Measurements from ENCODE around the gene VPS35. TPM values are rescaled to one million over a fixed set of nuclear protein-coding genes. Genes with fewer than 3 reads are reported as not detected.

Gene VPS35
- total and polyA plus RNA-seq, 2 of the 13 experiments (the other 11 are each of a cell fraction or from before 2014, with no cell fraction given): 30.7 to 136 TPM

DNA sequence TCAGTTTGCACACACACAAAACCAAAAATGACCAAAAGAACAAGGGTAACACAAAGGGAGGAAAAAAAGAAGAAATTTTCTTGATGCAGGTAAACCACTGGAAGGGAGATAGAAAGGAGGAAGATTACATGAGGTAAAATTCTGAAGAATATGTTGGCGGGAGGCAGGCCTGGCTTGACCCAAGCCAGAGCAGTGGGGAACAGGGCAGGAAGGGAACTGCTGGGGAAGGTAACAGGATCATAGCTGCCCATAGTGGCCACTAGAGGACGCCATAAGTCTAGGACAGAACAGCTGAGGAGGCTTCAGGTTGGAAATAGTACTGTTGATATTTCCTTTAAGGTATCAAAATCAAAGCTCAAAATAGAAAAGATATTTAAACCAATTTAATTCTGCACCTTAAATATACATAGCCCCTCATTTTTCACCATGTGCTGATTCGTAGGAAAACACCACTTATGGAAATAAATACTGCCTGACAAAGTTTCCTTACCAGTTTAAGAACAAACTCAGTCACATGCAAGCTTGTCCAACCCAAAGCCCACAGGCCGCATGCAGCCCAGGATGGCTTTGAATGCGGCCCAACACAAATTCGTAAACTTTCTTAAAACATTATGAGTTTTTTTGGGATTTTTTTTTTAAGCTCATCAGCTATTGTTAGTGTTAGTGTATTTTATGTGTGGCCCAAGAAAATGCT is 15.5 kb downstream of the VPS35 start (continued):
- TF ChIP-seq ZNF180 (CRISPR knock-in tag; IDR thresholded peaks at IDR 0.05; ENCODE audit: borderline replicate concordance, low read depth): no peak
- 0 out of 2 replicates have a peak, but pooled peaks have one; percentile 41 for TF ChIP-seq SIN3B (IDR thresholded peaks at IDR 0.05; ENCODE audit: low read length)
- TF ChIP-seq ZNF564 (CRISPR knock-in tag; IDR thresholded peaks at IDR 0.05): no peak
- TF ChIP-seq TBL1XR1 (IDR thresholded peaks at IDR 0.05; ENCODE audit: borderline replicate concordance, low read length, partially characterized antibody): peak; percentile 31
- peak; percentile 52; the same call in 1 of the 2 replicates for TF ChIP-seq ELF3 (CRISPR knock-in tag; IDR thresholded peaks at IDR 0.05)
- TF ChIP-seq SRF (IDR thresholded peaks at IDR 0.05; ENCODE audit: low read depth, low read length): 0 out of 2 replicates have a peak, but pooled peaks have one; percentile 17
- TF ChIP-seq, protein P1, sequence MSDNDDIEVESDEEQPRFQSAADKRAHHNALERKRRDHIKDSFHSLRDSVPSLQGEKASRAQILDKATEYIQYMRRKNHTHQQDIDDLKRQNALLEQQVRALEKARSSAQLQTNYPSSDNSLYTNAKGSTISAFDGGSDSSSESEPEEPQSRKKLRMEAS (IDR thresholded peaks at IDR 0.05): peak; percentile 28; the same call in 1 of the 2 replicates
- peak; percentile 36; the same call in 1 of the 2 replicates for TF ChIP-seq YEATS2 (CRISPR knock-in tag; IDR thresholded peaks at IDR 0.05; ENCODE audit: borderline replicate concordance)
- TF ChIP-seq, protein P2, sequence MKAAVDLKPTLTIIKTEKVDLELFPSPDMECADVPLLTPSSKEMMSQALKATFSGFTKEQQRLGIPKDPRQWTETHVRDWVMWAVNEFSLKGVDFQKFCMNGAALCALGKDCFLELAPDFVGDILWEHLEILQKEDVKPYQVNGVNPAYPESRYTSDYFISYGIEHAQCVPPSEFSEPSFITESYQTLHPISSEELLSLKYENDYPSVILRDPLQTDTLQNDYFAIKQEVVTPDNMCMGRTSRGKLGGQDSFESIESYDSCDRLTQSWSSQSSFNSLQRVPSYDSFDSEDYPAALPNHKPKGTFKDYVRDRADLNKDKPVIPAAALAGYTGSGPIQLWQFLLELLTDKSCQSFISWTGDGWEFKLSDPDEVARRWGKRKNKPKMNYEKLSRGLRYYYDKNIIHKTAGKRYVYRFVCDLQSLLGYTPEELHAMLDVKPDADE (CRISPR knock-in tag; IDR thresholded peaks at IDR 0.05): no peak
- peak; percentile 73 for TF ChIP-seq XRCC5 (optimal IDR thresholded peaks at IDR 0.05; ENCODE audit: low read length)
- no peak for TF ChIP-seq ZNF101 (CRISPR knock-in tag; IDR thresholded peaks at IDR 0.05; ENCODE audit: borderline replicate concordance, low read depth)
- peak; percentile 22; the same call in 1 of the 2 replicates for TF ChIP-seq MIXL1 (CRISPR knock-in tag; IDR thresholded peaks at IDR 0.05)
- TF ChIP-seq, protein P3, sequence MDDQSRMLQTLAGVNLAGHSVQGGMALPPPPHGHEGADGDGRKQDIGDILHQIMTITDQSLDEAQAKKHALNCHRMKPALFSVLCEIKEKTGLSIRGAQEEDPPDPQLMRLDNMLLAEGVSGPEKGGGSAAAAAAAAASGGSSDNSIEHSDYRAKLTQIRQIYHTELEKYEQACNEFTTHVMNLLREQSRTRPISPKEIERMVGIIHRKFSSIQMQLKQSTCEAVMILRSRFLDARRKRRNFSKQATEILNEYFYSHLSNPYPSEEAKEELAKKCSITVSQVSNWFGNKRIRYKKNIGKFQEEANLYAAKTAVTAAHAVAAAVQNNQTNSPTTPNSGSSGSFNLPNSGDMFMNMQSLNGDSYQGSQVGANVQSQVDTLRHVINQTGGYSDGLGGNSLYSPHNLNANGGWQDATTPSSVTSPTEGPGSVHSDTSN (CRISPR knock-in tag; IDR thresholded peaks at IDR 0.05; ENCODE audit: borderline replicate concordance): no peak
- TF ChIP-seq, protein P4, sequence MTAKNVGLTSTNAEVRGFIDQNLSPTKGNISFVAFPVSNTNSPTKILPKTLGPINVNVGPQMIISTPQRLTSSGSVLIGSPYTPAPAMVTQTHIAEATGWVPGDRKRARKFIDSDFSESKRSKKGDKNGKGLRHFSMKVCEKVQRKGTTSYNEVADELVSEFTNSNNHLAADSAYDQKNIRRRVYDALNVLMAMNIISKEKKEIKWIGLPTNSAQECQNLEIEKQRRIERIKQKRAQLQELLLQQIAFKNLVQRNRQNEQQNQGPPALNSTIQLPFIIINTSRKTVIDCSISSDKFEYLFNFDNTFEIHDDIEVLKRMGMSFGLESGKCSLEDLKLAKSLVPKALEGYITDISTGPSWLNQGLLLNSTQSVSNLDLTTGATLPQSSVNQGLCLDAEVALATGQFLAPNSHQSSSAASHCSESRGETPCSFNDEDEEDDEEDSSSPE (CRISPR knock-in tag; IDR thresholded peaks at IDR 0.05): 0 out of 2 replicates have a peak, but pooled peaks have one; percentile 21
- no peak for TF ChIP-seq SOX6 (IDR thresholded peaks at IDR 0.05)
- no peak for TF ChIP-seq SOX6 (CRISPR knock-in tag; IDR thresholded peaks at IDR 0.05)
- TF ChIP-seq, protein P5, sequence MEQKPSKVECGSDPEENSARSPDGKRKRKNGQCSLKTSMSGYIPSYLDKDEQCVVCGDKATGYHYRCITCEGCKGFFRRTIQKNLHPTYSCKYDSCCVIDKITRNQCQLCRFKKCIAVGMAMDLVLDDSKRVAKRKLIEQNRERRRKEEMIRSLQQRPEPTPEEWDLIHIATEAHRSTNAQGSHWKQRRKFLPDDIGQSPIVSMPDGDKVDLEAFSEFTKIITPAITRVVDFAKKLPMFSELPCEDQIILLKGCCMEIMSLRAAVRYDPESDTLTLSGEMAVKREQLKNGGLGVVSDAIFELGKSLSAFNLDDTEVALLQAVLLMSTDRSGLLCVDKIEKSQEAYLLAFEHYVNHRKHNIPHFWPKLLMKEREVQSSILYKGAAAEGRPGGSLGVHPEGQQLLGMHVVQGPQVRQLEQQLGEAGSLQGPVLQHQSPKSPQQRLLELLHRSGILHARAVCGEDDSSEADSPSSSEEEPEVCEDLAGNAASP (CRISPR knock-in tag; IDR thresholded peaks at IDR 0.05; ENCODE audit: borderline replicate concordance): 0 out of 2 replicates have a peak, but pooled peaks have one; percentile 28
- TF ChIP-seq, protein P6, sequence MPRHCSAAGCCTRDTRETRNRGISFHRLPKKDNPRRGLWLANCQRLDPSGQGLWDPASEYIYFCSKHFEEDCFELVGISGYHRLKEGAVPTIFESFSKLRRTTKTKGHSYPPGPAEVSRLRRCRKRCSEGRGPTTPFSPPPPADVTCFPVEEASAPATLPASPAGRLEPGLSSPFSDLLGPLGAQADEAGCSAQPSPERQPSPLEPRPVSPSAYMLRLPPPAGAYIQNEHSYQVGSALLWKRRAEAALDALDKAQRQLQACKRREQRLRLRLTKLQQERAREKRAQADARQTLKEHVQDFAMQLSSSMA (CRISPR knock-in tag; IDR thresholded peaks at IDR 0.05): peak; percentile 25; the same call in 1 of the 2 replicates
- no peak for TF ChIP-seq AKAP8 (CRISPR knock-in tag; IDR thresholded peaks at IDR 0.05)
- no peak for TF ChIP-seq ZBTB42 (CRISPR knock-in tag; IDR thresholded peaks at IDR 0.05)
- TF ChIP-seq, protein P7, sequence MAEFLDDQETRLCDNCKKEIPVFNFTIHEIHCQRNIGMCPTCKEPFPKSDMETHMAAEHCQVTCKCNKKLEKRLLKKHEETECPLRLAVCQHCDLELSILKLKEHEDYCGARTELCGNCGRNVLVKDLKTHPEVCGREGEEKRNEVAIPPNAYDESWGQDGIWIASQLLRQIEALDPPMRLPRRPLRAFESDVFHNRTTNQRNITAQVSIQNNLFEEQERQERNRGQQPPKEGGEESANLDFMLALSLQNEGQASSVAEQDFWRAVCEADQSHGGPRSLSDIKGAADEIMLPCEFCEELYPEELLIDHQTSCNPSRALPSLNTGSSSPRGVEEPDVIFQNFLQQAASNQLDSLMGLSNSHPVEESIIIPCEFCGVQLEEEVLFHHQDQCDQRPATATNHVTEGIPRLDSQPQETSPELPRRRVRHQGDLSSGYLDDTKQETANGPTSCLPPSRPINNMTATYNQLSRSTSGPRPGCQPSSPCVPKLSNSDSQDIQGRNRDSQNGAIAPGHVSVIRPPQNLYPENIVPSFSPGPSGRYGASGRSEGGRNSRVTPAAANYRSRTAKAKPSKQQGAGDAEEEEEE (CRISPR knock-in tag; IDR thresholded peaks at IDR 0.05; ENCODE audit: borderline replicate concordance): 0 out of 2 replicates have a peak, but pooled peaks have one; percentile 30
- TF ChIP-seq FOXA3 (CRISPR knock-in tag; IDR thresholded peaks at IDR 0.05): peak; percentile 8; the same call in 1 of the 2 replicates
